ENCODE results near the gene C1orf174. TPM values are rescaled to one million over a fixed set of nuclear protein-coding genes. Genes with fewer than 3 reads are reported as not detected.

Gene C1orf174
- total and polyA plus RNA-seq, 2 of the 13 experiments (the other 11 are each of a cell fraction or from before 2014, with no cell fraction given): 21.6 to 31.4 TPM

DNA sequence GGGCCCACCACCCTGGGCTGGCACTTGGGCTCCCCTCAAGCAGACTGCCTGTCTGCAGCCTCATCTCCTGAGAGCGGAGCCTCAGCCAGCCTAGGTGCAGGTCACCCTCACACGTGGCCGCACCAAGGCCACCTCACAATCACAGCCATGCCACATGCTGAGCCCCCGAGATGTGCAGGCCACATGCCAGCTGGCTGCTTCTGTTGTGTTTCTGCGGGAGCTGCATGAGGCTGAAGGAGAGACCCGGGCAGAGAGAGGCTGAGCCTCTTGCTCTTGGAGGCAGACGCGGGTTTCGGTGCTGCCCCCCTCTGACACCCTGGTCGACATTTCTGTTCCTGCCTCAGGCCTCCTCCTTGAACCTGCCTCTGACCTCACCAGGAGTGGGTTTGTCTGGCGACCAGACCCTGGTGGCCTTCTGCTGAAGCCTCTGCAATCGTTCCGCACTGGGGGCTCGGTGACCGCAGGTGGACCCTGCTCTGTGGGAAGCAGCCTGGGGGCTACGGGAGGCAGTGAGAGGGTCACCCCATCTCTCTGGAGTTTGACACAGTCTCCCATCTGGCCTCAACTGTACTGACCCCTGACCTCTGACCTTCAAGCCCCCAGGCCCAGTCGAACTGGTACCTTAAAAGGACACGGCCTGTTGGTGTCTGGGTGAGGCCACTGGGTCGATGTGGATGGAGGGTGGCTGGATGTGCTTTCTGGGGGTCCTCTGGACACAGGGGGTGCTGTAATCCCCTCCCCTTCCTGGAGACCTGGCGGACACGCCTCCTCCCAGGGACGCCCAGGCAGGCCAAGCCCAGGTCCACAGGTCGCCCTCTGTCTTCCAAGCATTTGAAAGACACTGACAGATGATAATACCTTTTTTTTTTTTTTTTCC is 13.0 kb upstream of the C1orf174 start:
- CTCF ChIA-PET (ENCODE audit: low intra/inter-chr PET ratio, low total read pairs): no interaction called here
- H3K27ac ChIP-seq (ENCODE audit: extremely low read length, insufficient read depth, low read length): no peak overlapping the region
- intact Hi-C loops (cut with micrococcal nuclease; ENCODE audit: unreplicated experiment) (no loop called here), in situ Hi-C loops (cut with HindIII; ENCODE audit: extremely low pct_ligation_motif_present, low pct_unique_long_range_greater_than_20kb) (loop anchor here (25.0 kb wide), 1 partner anchor 149 kb away; no protein-coding TSS in a partner anchor)
- ATAC-seq (no peak), DNase-seq (ENCODE audit: low spot score) (no peak), FAIRE-seq (no peak)
- H3K9ac ChIP-seq (ENCODE audit: insufficient read depth, low read depth, low read length): no peak overlapping the region
- H3K9me3 ChIP-seq (ENCODE audit: low read length): no peaks in the 10 kb centered on the region
- POLR2A ChIA-PET: no interaction called here
- H3K4me3 ChIP-seq (replicated peaks in 1 of 3; ENCODE audit: insufficient read depth in 1 of 3, low read depth in 2 of 3, low read length in 3 of 3): no peak overlapping the region
- TF ChIP-seq, protein P1, sequence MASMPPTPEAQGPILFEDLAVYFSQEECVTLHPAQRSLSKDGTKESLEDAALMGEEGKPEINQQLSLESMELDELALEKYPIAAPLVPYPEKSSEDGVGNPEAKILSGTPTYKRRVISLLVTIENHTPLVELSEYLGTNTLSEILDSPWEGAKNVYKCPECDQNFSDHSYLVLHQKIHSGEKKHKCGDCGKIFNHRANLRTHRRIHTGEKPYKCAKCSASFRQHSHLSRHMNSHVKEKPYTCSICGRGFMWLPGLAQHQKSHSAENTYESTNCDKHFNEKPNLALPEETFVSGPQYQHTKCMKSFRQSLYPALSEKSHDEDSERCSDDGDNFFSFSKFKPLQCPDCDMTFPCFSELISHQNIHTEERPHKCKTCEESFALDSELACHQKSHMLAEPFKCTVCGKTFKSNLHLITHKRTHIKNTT (CRISPR knock-in tag; IDR thresholded peaks at IDR 0.05): no peak
- TF ChIP-seq ZFP82 (CRISPR knock-in tag; IDR thresholded peaks at IDR 0.05; ENCODE audit: borderline replicate concordance) (no peak), ZFP1 (CRISPR knock-in tag; IDR thresholded peaks at IDR 0.05) (no peak), PCBP1 (IDR thresholded peaks at IDR 0.05; ENCODE audit: borderline replicate concordance, low read depth, low read length) (no peak), SAFB2 (CRISPR knock-in tag; IDR thresholded peaks at IDR 0.05; ENCODE audit: borderline replicate concordance, low read depth) (no peak)
- TF ChIP-seq, protein P2, sequence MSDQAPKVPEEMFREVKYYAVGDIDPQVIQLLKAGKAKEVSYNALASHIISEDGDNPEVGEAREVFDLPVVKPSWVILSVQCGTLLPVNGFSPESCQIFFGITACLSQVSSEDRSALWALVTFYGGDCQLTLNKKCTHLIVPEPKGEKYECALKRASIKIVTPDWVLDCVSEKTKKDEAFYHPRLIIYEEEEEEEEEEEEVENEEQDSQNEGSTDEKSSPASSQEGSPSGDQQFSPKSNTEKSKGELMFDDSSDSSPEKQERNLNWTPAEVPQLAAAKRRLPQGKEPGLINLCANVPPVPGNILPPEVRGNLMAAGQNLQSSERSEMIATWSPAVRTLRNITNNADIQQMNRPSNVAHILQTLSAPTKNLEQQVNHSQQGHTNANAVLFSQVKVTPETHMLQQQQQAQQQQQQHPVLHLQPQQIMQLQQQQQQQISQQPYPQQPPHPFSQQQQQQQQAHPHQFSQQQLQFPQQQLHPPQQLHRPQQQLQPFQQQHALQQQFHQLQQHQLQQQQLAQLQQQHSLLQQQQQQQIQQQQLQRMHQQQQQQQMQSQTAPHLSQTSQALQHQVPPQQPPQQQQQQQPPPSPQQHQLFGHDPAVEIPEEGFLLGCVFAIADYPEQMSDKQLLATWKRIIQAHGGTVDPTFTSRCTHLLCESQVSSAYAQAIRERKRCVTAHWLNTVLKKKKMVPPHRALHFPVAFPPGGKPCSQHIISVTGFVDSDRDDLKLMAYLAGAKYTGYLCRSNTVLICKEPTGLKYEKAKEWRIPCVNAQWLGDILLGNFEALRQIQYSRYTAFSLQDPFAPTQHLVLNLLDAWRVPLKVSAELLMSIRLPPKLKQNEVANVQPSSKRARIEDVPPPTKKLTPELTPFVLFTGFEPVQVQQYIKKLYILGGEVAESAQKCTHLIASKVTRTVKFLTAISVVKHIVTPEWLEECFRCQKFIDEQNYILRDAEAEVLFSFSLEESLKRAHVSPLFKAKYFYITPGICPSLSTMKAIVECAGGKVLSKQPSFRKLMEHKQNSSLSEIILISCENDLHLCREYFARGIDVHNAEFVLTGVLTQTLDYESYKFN (CRISPR knock-in tag; conservative IDR thresholded peaks at IDR 0.05): no peak
- TF ChIP-seq, protein P3, sequence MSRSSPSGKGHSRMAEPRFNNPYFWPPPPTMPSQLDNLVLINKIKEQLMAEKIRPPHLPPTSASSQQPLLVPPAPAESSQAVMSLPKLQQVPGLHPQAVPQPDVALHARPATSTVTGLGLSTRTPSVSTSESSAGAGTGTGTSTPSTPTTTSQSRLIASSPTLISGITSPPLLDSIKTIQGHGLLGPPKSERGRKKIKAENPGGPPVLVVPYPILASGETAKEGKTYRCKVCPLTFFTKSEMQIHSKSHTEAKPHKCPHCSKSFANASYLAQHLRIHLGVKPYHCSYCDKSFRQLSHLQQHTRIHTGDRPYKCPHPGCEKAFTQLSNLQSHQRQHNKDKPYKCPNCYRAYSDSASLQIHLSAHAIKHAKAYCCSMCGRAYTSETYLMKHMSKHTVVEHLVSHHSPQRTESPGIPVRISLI (CRISPR knock-in tag; IDR thresholded peaks at IDR 0.05; ENCODE audit: borderline replicate concordance): peak; percentile 22; the same call in 1 of the 2 replicates
- TF ChIP-seq, protein P4, sequence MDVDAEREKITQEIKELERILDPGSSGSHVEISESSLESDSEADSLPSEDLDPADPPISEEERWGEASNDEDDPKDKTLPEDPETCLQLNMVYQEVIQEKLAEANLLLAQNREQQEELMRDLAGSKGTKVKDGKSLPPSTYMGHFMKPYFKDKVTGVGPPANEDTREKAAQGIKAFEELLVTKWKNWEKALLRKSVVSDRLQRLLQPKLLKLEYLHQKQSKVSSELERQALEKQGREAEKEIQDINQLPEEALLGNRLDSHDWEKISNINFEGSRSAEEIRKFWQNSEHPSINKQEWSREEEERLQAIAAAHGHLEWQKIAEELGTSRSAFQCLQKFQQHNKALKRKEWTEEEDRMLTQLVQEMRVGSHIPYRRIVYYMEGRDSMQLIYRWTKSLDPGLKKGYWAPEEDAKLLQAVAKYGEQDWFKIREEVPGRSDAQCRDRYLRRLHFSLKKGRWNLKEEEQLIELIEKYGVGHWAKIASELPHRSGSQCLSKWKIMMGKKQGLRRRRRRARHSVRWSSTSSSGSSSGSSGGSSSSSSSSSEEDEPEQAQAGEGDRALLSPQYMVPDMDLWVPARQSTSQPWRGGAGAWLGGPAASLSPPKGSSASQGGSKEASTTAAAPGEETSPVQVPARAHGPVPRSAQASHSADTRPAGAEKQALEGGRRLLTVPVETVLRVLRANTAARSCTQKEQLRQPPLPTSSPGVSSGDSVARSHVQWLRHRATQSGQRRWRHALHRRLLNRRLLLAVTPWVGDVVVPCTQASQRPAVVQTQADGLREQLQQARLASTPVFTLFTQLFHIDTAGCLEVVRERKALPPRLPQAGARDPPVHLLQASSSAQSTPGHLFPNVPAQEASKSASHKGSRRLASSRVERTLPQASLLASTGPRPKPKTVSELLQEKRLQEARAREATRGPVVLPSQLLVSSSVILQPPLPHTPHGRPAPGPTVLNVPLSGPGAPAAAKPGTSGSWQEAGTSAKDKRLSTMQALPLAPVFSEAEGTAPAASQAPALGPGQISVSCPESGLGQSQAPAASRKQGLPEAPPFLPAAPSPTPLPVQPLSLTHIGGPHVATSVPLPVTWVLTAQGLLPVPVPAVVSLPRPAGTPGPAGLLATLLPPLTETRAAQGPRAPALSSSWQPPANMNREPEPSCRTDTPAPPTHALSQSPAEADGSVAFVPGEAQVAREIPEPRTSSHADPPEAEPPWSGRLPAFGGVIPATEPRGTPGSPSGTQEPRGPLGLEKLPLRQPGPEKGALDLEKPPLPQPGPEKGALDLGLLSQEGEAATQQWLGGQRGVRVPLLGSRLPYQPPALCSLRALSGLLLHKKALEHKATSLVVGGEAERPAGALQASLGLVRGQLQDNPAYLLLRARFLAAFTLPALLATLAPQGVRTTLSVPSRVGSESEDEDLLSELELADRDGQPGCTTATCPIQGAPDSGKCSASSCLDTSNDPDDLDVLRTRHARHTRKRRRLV (CRISPR knock-in tag; IDR thresholded peaks at IDR 0.05): no peak
- no TSS peak for BruUV-seq (replicated peaks)
- no peaks in the 10 kb centered on the region for H3K36me3 ChIP-seq (replicated peaks in 1 of 2; ENCODE audit: control insufficient read depth in 1 of 2, insufficient read depth in 2 of 2, low read length in 2 of 2)
- 60% methylated on average over 9 of the region's 23 CpGs for WGBS (ENCODE audit: low lambda C conversion rate)
- H3K27me3 ChIP-seq (ENCODE audit: control insufficient read depth in 1 of 2, insufficient read depth in 2 of 2, low read length in 2 of 2): peaks cover 2 to 3% of the 10 kb centered on the region in 2 experiments; a peak in 2 of 5 replicates
- peaks cover 19% of the 10 kb centered on the region for H3K4me1 ChIP-seq (ENCODE audit: insufficient read depth, low read length)
- no peaks in the 10 kb centered on the region for H3K79me2 ChIP-seq (ENCODE audit: insufficient read depth, low read length)
- peaks cover 3% of the 10 kb centered on the region; the same call in 1 of the 2 replicates for H4K20me1 ChIP-seq (ENCODE audit: insufficient read depth, low read length)
- H2AFZ ChIP-seq (ENCODE audit: low read length): no peak overlapping the region
- H3K4me2 ChIP-seq (ENCODE audit: low read depth, low read length): no peak overlapping the region
